Measurements from ENCODE around the gene CPNE6.

- TF ChIP-seq CTCF (IDR thresholded peaks at IDR 0.05), result no peak
- TF ChIP-seq EZH2 (IDR thresholded peaks at IDR 0.05), result no peak
- no peak for TF ChIP-seq EZH2phosphoT487 (IDR thresholded peaks at IDR 0.05)
Observed at GRCh38 chr14:24067133-24068082, 4.0 kb upstream of the CPNE6 start.
